ENCODE measurements around the gene ZBED4. TPM values are rescaled to one million over a fixed set of nuclear protein-coding genes. Genes with fewer than 3 reads are reported as not detected.

The ZBED4 gene
- total RNA-seq, 1 donor from 2014 or later, result 11.2 TPM

- no peak for DNase-seq (ENCODE audit: low spot score)
Measured at GRCh38 chr22:49918911-49919881, 65.6 kb downstream of the ZBED4 start.

- no peak for DNase-seq (ENCODE audit: low spot score)
Measured at GRCh38 chr22:49920859-49921258, 67.2 kb downstream of the ZBED4 start.

GRCh38 chr22:49921508-49922278 is 68.0 kb downstream of the ZBED4 start:
- DNase-seq (ENCODE audit: low spot score), result no peak

DNA sequence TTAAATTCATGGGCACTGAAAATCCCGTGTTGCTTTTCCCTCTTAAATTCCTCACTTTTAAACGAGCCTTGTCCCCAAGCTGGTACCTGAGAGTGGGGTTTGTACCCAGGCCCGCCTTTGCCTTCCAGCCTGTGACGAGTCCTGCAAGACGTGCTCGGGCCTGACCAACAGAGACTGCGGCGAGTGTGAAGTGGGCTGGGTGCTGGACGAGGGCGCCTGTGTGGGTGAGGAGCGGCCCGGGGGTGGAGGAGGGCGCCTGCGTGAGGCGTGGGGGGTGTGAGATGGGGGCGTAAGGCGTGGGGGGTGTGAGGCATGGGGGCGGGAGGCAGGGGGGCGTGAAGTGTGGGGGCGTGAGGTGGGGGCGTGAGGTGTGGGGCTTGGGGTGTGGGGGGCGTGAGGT is 68.8 kb downstream of the ZBED4 start:
- DNase-seq (ENCODE audit: low spot score), result no peak

- no peak for DNase-seq (ENCODE audit: low spot score)
Measured at GRCh38 chr22:49922926-49923325, 69.3 kb downstream of the ZBED4 start.

DNA sequence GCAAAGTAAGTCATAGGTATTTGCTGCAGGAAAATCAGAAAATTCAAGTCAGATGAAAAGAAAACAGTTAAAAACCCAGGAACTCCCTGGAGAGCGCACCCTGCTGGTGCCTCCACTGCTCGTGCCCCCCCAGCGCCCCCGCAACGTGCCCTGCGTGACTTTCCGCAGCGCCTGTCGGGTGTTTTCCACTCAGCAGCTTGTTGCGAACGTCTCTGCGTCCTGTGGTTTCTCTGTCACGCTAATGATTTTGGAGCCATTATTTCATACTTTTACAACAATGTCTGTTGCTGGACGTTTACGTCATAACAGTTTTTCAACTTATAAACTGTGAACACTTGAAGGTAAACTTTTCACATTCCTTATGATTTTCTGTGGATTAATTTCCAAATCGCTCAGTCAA is 69.8 kb downstream of the ZBED4 start:
- no peak for DNase-seq (ENCODE audit: low spot score)

GRCh38 chr22:49924113-49924833 is 70.6 kb downstream of the ZBED4 start:
- no peak for DNase-seq (ENCODE audit: low spot score)

DNA sequence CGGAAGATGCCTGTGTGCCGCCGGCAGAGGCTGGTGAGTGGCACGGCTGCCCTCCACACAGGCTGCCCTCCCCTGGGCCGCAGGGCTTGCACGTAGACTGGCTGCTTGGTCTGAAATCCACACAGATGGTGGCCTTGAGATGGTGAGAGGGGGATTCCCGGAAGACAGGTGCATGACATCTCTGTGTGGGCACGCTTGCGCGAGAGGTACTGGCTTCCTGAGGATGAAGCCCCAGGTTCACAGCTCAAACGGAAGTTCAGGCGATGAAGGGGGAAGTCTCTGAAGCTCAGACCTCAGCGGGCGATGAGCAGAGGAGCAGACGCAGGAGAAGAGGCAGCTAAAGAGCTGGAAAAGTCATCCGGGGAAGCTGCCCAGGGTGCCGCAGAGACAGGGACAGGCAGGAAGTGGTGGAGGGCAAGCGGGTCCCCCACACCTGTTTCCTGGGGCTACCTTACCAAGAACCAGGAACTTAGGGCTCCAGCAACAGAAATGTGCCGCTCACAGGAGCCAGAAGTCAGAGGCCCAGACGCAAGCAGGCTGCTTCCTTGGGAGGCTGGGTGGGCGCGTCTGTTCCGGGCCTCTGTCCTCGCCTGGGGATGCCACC is 72.0 kb downstream of the ZBED4 start:
- no peak for DNase-seq (ENCODE audit: low spot score)

DNA sequence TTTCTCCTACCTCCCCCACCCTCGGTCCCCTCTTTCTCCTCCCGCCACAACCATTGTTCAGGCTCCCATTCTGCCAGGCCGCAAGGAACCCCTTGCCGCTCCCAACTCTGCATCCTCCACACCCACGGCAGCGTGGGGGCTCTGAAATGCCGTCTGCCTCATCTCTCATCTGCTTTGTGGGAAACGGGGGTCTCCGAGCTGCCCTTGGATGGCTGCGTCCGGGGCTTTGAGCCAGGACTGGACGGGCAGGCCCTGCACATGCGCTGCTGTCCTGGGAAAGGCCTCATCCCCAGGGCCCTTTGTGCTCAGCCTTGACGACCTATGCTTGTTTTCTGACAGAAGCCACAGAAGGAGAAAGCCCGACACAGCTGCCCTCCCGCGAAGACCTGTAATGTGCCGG is 73.3 kb downstream of the ZBED4 start:
- no peak for DNase-seq (ENCODE audit: low spot score)

GRCh38 chr22:49927483-49928184 is 74.0 kb downstream of the ZBED4 start:
- no peak for DNase-seq (ENCODE audit: low spot score)

- DNase-seq (ENCODE audit: low spot score), result no peak
Measured at GRCh38 chr22:49928185-49928495, 74.5 kb downstream of the ZBED4 start.

DNA sequence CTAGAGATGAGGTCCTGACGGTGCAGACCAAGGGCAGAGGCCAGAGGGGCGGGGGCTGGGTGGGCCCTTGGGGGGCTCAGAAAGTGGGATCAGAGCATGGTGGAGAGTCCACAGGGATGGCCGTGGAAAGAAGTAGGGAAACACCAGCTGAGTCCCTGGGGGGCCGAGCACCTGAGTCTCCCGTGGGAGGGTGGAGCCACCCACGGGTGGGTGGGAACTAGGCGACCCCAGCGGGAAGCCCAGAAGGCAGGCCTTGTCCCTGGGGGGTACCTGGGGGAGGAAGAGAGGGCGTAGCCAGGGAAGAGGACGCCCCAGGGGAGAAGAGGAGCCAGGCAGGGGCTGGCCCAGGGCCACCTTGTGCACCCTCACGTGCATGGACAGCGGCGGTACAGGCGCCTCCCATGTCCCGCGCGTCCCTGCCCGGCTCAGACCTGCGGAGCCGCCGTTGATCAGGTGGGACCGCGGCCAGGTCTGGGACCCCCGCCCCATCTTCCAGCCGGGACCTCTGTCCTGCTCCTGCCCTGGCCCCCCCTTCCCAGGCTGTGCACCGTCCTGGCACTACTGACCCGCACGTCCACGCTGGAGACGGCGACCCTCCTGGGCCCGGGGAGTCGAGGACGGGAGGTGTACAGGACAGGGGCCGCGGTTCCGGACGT is 75.0 kb downstream of the ZBED4 start:
- no peak for DNase-seq (ENCODE audit: low spot score)

DNA sequence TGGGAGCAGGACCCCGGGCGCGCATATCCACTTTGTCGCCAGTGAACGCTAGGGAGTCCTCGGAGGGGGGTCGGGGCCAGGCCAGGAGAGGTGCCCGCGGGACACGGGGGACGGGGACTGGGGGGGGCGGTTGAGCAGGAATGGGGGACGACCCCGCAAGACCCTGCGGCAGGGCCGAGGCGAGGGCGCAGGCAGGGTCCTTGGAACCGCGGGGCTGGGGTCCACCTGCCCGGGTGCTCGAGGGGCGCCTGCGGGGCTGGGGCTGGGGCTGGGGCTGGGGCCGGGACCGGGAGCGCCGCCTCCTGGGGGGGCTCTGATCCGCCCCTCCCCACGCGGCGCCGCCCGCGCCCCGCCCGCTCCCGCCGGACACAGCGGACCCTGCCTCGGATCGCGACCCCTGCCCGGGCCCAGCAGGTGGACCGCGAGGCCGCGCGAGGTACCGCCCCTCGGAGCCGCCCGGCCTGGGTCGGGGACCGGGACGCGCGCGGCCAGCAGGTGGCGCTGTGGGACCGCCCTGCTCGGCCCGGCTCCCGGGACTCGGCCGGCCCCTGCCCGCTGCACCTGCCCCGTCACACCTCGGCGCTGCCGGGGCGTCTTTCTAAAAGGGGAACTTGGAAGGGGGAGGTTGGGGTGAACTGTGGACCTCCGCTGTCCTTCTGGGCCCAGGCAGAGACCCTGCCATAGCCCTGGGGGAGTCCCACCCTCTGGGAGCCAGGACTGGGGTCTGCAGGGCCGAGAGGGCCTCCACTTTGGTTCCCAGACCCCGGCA is 75.8 kb downstream of the ZBED4 start:
- no peak for DNase-seq (ENCODE audit: low spot score)

- no peak for DNase-seq (ENCODE audit: low spot score)
Measured at GRCh38 chr22:49929994-49930575, 76.4 kb downstream of the ZBED4 start.

DNA sequence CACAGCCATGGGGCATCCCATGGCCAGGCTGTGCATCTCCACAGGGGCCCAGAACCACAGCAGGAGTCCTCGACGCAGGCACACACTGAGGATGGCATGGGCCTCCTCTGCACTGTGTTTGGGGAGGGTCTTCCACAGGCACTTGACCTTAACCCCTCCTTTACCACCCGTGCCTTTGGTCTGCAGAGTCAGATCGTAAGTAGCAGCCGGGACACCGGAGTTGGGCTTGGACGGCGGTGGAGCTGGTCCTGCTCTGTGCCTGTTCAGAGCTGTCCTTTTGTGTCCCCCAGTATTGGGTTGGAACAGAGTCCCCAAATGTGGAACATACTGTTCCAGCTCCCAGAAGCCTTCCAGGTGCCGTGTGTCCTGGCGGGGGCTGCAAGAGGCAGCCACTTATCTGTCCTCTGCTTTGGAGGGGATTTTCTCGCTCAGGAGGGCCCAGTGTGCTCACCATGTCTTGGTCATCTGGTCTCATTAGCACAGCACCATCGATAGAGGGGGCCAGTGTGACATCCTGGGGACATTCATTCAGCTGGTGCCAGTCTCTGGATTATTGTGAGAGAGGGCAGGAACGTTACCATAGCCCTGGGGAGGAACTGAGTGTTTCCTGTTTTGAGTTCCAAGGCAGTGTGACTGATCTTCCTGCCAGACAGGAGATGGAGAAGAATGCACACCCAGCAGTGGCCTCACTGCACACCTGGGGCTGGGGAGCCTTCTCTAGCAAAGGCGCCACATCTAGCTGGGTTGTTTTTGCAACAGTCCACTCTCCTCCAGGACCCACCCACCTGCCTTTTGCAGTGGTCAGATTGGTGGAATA is 77.2 kb downstream of the ZBED4 start:
- peak; percentile 86 for DNase-seq (ENCODE audit: low spot score)

GRCh38 chr22:49933236-49934159 is 79.9 kb downstream of the ZBED4 start:
- no peak for DNase-seq (ENCODE audit: low spot score)

- no peak for DNase-seq (ENCODE audit: low spot score)
Measured at GRCh38 chr22:49934160-49934890, 80.7 kb downstream of the ZBED4 start.
